Prostate gland (tissue), 2 donors: Measurements from ENCODE around the gene MADD. TPM values are rescaled to one million over a fixed set of nuclear protein-coding genes. Genes with fewer than 3 reads are reported as not detected.

Source experiments
- DNase-seq: peaks from one replicate; pipeline ENCODE4 v3.0.0-alpha.2; 2019; ENCODE audit warnings: low spot score
- H3K27ac ChIP-seq, 2 donors: fragments of 200-600 bp; sonication (generic); 2 replicates each; pipeline ENCODE4 v1.5.1; 2017 to 2019
- H3K27me3 ChIP-seq: fragments of 200-600 bp; sonication (generic); replicated peaks from 2 replicates; pipeline ENCODE4 v1.5.1; 2019; ENCODE audit not compliant: insufficient read depth
- H3K36me3 ChIP-seq, 2 donors: fragments of 200-600 bp; sonication (generic); 1 replicate in 1 of 2; 2 replicates in 1 of 2; pipeline versions ENCODE4 v1.5.1 to v1.8.1; 2017 to 2019
- H3K4me1 ChIP-seq: fragments of 200-600 bp; sonication (generic); replicated peaks from 2 replicates; pipeline ENCODE4 v1.5.1; 2019
- H3K4me3 ChIP-seq, 2 donors: fragments of 200-600 bp; sonication (generic); 2 replicates each; pipeline ENCODE4 v1.5.1; 2017 to 2019
- H3K9me3 ChIP-seq: fragments of 200-600 bp; sonication (generic); 2 replicates; pipeline ENCODE4 v1.5.1; 2017
- POLR2A ChIP-seq: fragments of 450-650 bp; IDR thresholded peaks from one replicate; pipeline ENCODE4 v1.6.1; 2016; ENCODE audit warnings: antibody characterized with exemption, mild to moderate bottlenecking
- POLR2AphosphoS5 ChIP-seq: sonication (generic); formaldehyde crosslinking; IDR thresholded peaks from one replicate; pipeline ENCODE4 v1.6.1; 2017; ENCODE audit warnings: antibody characterized with exemption
- WGBS: methylation state at CpG from one replicate; pipeline ENCODE4 v1.1.5; 2018; 5-methylcytosine and 5-hydroxymethylcytosine counted together
- intact Hi-C: fragments of 100-400 bp; cut with DNase I; formaldehyde crosslinking; loops from one replicate; pipeline ENCODE4 v1.14.2; 2022
- total RNA-seq, 2 donors: library from RNA; depleted of rRNA; stranded (reverse); fragments of >200 nt; gene quantifications; one replicate each; pipeline ENCODE4 v1.1.0, GENCODE V29; 2016
- TF ChIP-seq, protein P1 (sequence below), 4 experiments: fragments of 200-600 bp in 2 of 4; fragments of 450-650 bp in 2 of 4; sonication (generic) in 2 of 4; IDR thresholded peaks; 1 replicate in 3 of 4; 2 replicates in 1 of 4; pipeline ENCODE4 v1.5.1; 2016 to 2019; ENCODE audit warnings: antibody characterized with exemption in 4 of 4, mild to moderate bottlenecking in 2 of 4, moderate library complexity in 2 of 4

The MADD gene
- total RNA-seq, 2 donors from 2014 or later = 53.6 to 87.3 TPM

DNA sequence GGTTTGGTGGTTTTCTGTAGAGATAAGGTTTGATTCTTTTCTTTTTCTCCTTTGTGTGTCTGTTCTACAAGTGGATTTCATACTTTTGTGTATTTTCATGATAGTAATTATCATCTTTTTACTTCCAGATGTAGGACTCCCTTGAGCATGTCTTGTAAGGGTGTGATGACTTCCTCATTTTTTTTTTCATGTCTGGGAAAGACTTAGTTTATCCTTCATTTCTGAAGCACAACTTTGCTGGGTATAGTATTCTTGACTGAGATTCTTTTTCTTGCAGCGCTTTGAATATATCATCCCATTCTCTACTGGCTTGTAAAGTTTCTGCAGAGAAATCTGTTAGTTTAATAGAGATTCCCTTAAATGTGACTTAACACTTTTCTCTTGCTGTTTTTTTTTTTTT is 32.9 kb downstream of the MADD start:
- Histone ChIP-seq H3K4me3 (no peak overlapping the region), H3K36me3 (peaks cover 5 to 12% of the 10 kb centered on the region in 2 donors), H3K4me1 (no peaks in the 10 kb centered on the region), H3K27me3 (no peaks in the 10 kb centered on the region), H3K9me3 (no peaks in the 10 kb centered on the region), H3K27ac (no peak overlapping the region)
- 97% methylated on average over 1 of the region's 1 CpG for WGBS
- TF ChIP-seq, protein P1, sequence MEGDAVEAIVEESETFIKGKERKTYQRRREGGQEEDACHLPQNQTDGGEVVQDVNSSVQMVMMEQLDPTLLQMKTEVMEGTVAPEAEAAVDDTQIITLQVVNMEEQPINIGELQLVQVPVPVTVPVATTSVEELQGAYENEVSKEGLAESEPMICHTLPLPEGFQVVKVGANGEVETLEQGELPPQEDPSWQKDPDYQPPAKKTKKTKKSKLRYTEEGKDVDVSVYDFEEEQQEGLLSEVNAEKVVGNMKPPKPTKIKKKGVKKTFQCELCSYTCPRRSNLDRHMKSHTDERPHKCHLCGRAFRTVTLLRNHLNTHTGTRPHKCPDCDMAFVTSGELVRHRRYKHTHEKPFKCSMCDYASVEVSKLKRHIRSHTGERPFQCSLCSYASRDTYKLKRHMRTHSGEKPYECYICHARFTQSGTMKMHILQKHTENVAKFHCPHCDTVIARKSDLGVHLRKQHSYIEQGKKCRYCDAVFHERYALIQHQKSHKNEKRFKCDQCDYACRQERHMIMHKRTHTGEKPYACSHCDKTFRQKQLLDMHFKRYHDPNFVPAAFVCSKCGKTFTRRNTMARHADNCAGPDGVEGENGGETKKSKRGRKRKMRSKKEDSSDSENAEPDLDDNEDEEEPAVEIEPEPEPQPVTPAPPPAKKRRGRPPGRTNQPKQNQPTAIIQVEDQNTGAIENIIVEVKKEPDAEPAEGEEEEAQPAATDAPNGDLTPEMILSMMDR (IDR thresholded peaks at IDR 0.05) = no peak
- no peak for TF ChIP-seq POLR2A
- TF ChIP-seq POLR2AphosphoS5 = no peak
- intact Hi-C loops = no loop called here
- no peak for DNase-seq

DNA sequence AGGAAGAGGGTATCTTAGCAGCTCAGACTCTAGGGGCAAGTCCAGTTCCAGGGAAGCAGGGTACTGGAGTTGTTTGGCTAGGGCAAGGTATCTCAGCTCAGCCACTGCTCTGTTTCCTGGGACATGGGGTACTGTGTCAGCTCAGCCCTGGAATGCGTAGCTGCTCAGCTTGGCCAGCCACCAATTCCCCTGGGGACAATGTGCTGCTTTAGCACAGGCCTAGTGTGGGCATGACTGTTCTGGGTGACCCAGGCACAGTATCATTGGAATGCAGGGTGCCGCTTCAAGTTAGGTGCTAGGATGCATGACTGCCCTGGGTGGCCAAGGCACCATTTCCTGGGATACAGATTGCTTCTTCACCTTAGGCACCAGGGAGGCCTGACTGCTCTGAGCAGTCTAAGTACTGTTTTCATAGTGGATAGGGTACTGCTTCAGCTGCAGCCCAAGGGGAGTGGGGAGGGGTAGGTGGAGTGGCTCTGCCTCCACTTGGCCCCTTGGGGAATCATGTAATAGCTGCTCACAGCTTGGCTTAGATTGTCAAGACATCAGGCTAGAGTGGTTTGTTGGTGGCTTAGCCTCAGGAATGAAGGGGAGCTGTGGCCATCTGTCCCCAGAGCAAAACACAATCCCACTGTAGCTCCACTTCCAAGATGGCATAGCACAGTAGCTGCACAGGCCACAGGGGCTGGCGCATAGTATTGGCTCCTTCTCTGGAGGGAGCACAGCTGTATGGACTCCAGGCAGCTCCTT is 36.0 kb downstream of the MADD start:
- WGBS = 78% methylated on average over 3 of the region's 3 CpGs
- Histone ChIP-seq H3K9me3 (no peaks in the 10 kb centered on the region), H3K27me3 (no peaks in the 10 kb centered on the region), H3K27ac (no peak overlapping the region), H3K36me3 (peaks cover 9 to 12% of the 10 kb centered on the region in 2 donors), H3K4me1 (no peaks in the 10 kb centered on the region), H3K4me3 (no peak overlapping the region)
- no peak for TF ChIP-seq POLR2AphosphoS5
- TF ChIP-seq, protein P1 (IDR thresholded peaks at IDR 0.05) = no peak
- TF ChIP-seq POLR2A = no peak
- DNase-seq = peak; percentile 35
- intact Hi-C loops = no loop called here

DNA sequence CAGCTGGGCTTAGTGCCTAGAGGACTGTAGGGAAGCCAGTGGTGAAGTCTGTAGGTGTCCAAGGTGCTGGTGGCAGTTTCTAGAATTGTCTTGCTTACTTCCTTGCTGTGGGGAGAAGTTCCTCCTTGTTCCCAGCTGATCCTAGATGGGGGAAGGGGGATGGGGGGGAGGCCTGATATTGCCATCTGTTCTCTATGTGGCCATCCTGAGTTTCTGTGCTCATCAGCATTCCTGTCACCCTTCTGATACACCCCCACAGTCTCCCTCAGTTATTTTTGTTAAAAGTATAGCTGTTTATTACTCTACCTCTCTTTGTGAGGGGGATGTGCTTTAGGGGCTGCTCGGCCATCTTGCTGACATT is 36.5 kb downstream of the MADD start:
- H3K9me3 ChIP-seq = no peaks in the 10 kb centered on the region
- 95% methylated on average over 1 of the region's 1 CpG for WGBS
- no peak for DNase-seq
- TF ChIP-seq, protein P1 (IDR thresholded peaks at IDR 0.05) = no peak
- no peak for TF ChIP-seq POLR2A
- TF ChIP-seq POLR2AphosphoS5 = no peak
- H3K36me3 ChIP-seq = peaks cover 9 to 16% of the 10 kb centered on the region in 2 donors
- no peaks in the 10 kb centered on the region for H3K4me1 ChIP-seq
- H3K4me3 ChIP-seq = no peak overlapping the region
- intact Hi-C loops = no loop called here
- H3K27ac ChIP-seq = no peak overlapping the region
- no peaks in the 10 kb centered on the region for H3K27me3 ChIP-seq

DNA sequence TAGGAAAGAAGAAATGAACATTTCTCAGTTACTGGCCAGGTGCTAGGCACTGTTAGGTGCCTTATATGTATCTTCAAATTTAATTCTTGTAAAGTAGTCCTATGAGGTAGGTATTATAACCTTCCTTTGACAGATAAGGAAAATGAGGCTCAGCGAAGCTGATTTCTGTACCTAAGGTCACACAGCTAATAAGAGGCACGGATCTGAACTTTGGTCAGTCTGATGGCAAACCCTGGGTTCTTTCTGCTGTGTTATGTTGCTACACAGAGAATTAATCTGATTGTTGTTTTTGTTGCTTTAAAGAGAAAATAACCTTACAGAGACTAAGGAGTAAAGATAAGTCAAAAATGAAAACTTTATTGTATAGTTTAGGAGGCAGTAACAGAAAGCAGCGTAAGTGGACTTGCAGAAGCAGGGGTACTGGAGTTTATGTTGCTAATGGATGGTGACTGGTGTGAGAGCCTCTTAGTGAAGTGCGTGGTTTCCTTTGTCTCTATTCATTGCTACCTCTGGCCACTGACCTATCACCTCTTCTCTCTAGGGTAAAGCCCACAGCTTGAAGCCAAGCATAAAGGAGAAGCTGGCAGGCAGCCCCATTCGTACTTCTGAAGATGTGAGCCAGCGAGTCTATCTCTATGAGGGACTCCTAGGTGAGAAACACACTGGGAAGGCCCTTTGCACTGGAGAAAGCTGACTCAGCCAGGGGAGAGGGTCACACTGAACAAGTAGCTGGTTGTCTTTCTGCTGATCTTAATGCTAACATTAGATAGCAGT is 38.3 kb downstream of the MADD start:
- no peaks in the 10 kb centered on the region for H3K27me3 ChIP-seq
- TF ChIP-seq, protein P1 (IDR thresholded peaks at IDR 0.05) = no peak
- no peak for TF ChIP-seq POLR2A
- no peak for TF ChIP-seq POLR2AphosphoS5
- no peaks in the 10 kb centered on the region for H3K9me3 ChIP-seq
- peaks cover 9 to 22% of the 10 kb centered on the region in 2 donors for H3K36me3 ChIP-seq
- 85% methylated on average over 6 of the region's 6 CpGs for WGBS
- no peaks in the 10 kb centered on the region for H3K4me1 ChIP-seq
- no peak overlapping the region for H3K4me3 ChIP-seq
- intact Hi-C loops = no loop called here
- no peak for DNase-seq
- no peak overlapping the region for H3K27ac ChIP-seq
